Dendritic cell treated with granulocyte-macrophage colony-stimulating factor and Interleukin-4, amounts not matched to agents 40 ng/mL and 50 ng/mL, for 4 days (primary cell): ENCODE results near the gene LGALS7.

Source experiments
- H3K27ac Mint-ChIP-seq: one replicate; pipeline ENCODE4 v1.8.0; 2022; ENCODE audit warnings: mild to moderate bottlenecking, mixed read lengths
- H3K27me3 Mint-ChIP-seq: one replicate; pipeline ENCODE4 v1.8.0; 2022; ENCODE audit warnings: mild to moderate bottlenecking, mixed read lengths
- H3K36me3 Mint-ChIP-seq: one replicate; pipeline ENCODE4 v1.8.0; 2022; ENCODE audit warnings: low read depth, mixed read lengths
- H3K4me1 Mint-ChIP-seq: one replicate; pipeline ENCODE4 v1.8.0; 2022; ENCODE audit warnings: low read depth, mixed read lengths
- H3K4me3 Mint-ChIP-seq: one replicate; pipeline ENCODE4 v1.8.0; 2022; ENCODE audit warnings: mild to moderate bottlenecking, moderate library complexity, mixed read lengths
- H3K9me3 Mint-ChIP-seq: one replicate; pipeline ENCODE4 v1.8.0; 2022; ENCODE audit warnings: mixed read lengths
- intact Hi-C: fragments of 100-400 bp; cut with micrococcal nuclease; formaldehyde crosslinking; loops from one replicate; pipeline ENCODE4 v1.15.0; 2022

The LGALS7 gene

GRCh38 chr19:38743394-38744297 is 29.7 kb downstream of the LGALS7 start:
- H3K36me3 Mint-ChIP-seq = no peaks in the 10 kb centered on the region
- H3K27me3 Mint-ChIP-seq = peaks cover 18% of the 10 kb centered on the region
- intact Hi-C loops = no loop called here
- H3K4me3 Mint-ChIP-seq = no peak overlapping the region
- no peaks in the 10 kb centered on the region for H3K9me3 Mint-ChIP-seq
- peaks cover 8% of the 10 kb centered on the region for H3K4me1 Mint-ChIP-seq
- no peak overlapping the region for H3K27ac Mint-ChIP-seq

GRCh38 chr19:38742906-38743305 is 30.4 kb downstream of the LGALS7 start:
- intact Hi-C loops = no loop called here
- Mint-ChIP-seq H3K36me3 (no peaks in the 10 kb centered on the region), H3K9me3 (no peaks in the 10 kb centered on the region), H3K4me1 (peaks cover 9% of the 10 kb centered on the region), H3K27me3 (peaks cover 26% of the 10 kb centered on the region), H3K4me3 (no peak overlapping the region), H3K27ac (no peak overlapping the region)

GRCh38 chr19:38742296-38742695 is 31.0 kb downstream of the LGALS7 start:
- no peak overlapping the region for H3K27ac Mint-ChIP-seq

GRCh38 chr19:38741670-38742069 is 31.6 kb downstream of the LGALS7 start:
- Mint-ChIP-seq H3K27ac (no peak overlapping the region), H3K36me3 (no peaks in the 10 kb centered on the region), H3K9me3 (no peaks in the 10 kb centered on the region), H3K4me3 (no peak overlapping the region), H3K4me1 (peaks cover 19% of the 10 kb centered on the region), H3K27me3 (peaks cover 35% of the 10 kb centered on the region)
- intact Hi-C loops = no loop called here

More at GRCh38 chr19:38742296-38742695, 31.0 kb downstream of the LGALS7 start:
- Mint-ChIP-seq H3K4me1 (peaks cover 15% of the 10 kb centered on the region), H3K27me3 (peaks cover 32% of the 10 kb centered on the region), H3K36me3 (no peaks in the 10 kb centered on the region), H3K4me3 (no peak overlapping the region), H3K9me3 (no peaks in the 10 kb centered on the region)
- intact Hi-C loops = no loop called here

- H3K9me3 Mint-ChIP-seq = no peaks in the 10 kb centered on the region
- intact Hi-C loops = no loop called here
- no peak overlapping the region for H3K4me3 Mint-ChIP-seq
- no peaks in the 10 kb centered on the region for H3K36me3 Mint-ChIP-seq
- no peak overlapping the region for H3K27ac Mint-ChIP-seq
- peaks cover 37% of the 10 kb centered on the region for H3K27me3 Mint-ChIP-seq
- peaks cover 23% of the 10 kb centered on the region for H3K4me1 Mint-ChIP-seq
Observed at GRCh38 chr19:38740932-38741331, 32.4 kb downstream of the LGALS7 start.

GRCh38 chr19:38740257-38740592 is 33.1 kb downstream of the LGALS7 start:
- no peaks in the 10 kb centered on the region for H3K9me3 Mint-ChIP-seq
- peaks cover 32% of the 10 kb centered on the region for H3K27me3 Mint-ChIP-seq
- intact Hi-C loops = no loop called here
- peaks cover 26% of the 10 kb centered on the region for H3K4me1 Mint-ChIP-seq
- no peak overlapping the region for H3K27ac Mint-ChIP-seq
- no peaks in the 10 kb centered on the region for H3K36me3 Mint-ChIP-seq
- no peak overlapping the region for H3K4me3 Mint-ChIP-seq

GRCh38 chr19:38739440-38740256 is 33.7 kb downstream of the LGALS7 start:
- intact Hi-C loops = loop anchor here (10.0 kb wide), 1 partner anchor 105 kb away; the partner anchor contains the start of gene HNRNPL
- H3K4me3 Mint-ChIP-seq = no peak overlapping the region
- peaks cover 31% of the 10 kb centered on the region for H3K27me3 Mint-ChIP-seq
- H3K36me3 Mint-ChIP-seq = no peaks in the 10 kb centered on the region
- peak overlapping the region; percentile 12 for H3K27ac Mint-ChIP-seq
- peaks cover 32% of the 10 kb centered on the region for H3K4me1 Mint-ChIP-seq
- no peaks in the 10 kb centered on the region for H3K9me3 Mint-ChIP-seq

GRCh38 chr19:38737921-38738737 is 35.2 kb downstream of the LGALS7 start:
- H3K4me1 Mint-ChIP-seq = peaks cover 47% of the 10 kb centered on the region
- intact Hi-C loops = loop anchor here (10.0 kb wide), 1 partner anchor 107 kb away; the partner anchor contains the start of gene HNRNPL
- peaks cover 25% of the 10 kb centered on the region for H3K27me3 Mint-ChIP-seq
- H3K4me3 Mint-ChIP-seq = no peak overlapping the region
- no peaks in the 10 kb centered on the region for H3K36me3 Mint-ChIP-seq
- H3K27ac Mint-ChIP-seq = no peak overlapping the region
- no peaks in the 10 kb centered on the region for H3K9me3 Mint-ChIP-seq

- H3K4me1 Mint-ChIP-seq = peaks cover 54% of the 10 kb centered on the region
- peaks cover 25% of the 10 kb centered on the region for H3K27me3 Mint-ChIP-seq
- H3K4me3 Mint-ChIP-seq = no peak overlapping the region
- H3K36me3 Mint-ChIP-seq = peaks cover under 1% of the 10 kb centered on the region
- H3K9me3 Mint-ChIP-seq = no peaks in the 10 kb centered on the region
- H3K27ac Mint-ChIP-seq = no peak overlapping the region
- intact Hi-C loops = loop anchor here (10.0 kb wide), 1 partner anchor 107 kb away; the partner anchor contains the start of gene HNRNPL
Observed at GRCh38 chr19:38737281-38737865, 35.9 kb downstream of the LGALS7 start.

GRCh38 chr19:38736413-38737280 is 36.7 kb downstream of the LGALS7 start:
- Mint-ChIP-seq H3K4me1 (peaks cover 54% of the 10 kb centered on the region), H3K27ac (no peak overlapping the region), H3K4me3 (peak overlapping the region; percentile 50), H3K27me3 (peaks cover 25% of the 10 kb centered on the region), H3K9me3 (no peaks in the 10 kb centered on the region), H3K36me3 (peaks cover 8% of the 10 kb centered on the region)
- intact Hi-C loops = loop anchor here (10.0 kb wide), 1 partner anchor 108 kb away; the partner anchor contains the start of gene HNRNPL

GRCh38 chr19:38736036-38736412 is 37.3 kb downstream of the LGALS7 start:
- Mint-ChIP-seq H3K27ac (no peak overlapping the region), H3K9me3 (no peaks in the 10 kb centered on the region), H3K36me3 (peaks cover 14% of the 10 kb centered on the region), H3K27me3 (peaks cover 25% of the 10 kb centered on the region), H3K4me3 (peak overlapping the region; percentile 60), H3K4me1 (peaks cover 54% of the 10 kb centered on the region)
- intact Hi-C loops = loop anchor here (10.0 kb wide), 1 partner anchor 109 kb away; the partner anchor contains the start of gene HNRNPL

GRCh38 chr19:38735257-38735686 is 38.0 kb downstream of the LGALS7 start:
- H3K27me3 Mint-ChIP-seq = peaks cover 23% of the 10 kb centered on the region
- peak overlapping the region; percentile 58 for H3K4me3 Mint-ChIP-seq
- intact Hi-C loops = loop anchor here (10.0 kb wide), 1 partner anchor 110 kb away; the partner anchor contains the start of gene HNRNPL
- H3K36me3 Mint-ChIP-seq = peaks cover 22% of the 10 kb centered on the region
- peak overlapping the region; percentile 52 for H3K27ac Mint-ChIP-seq
- no peaks in the 10 kb centered on the region for H3K9me3 Mint-ChIP-seq
- peaks cover 54% of the 10 kb centered on the region for H3K4me1 Mint-ChIP-seq
